Sciatic nerve (tissue), 2 donors: ENCODE data around the gene ATXN3. TPM values are rescaled to one million over a fixed set of nuclear protein-coding genes. Genes with fewer than 3 reads are reported as not detected.

Experiments
- ATAC-seq: fragments of 200-7000 bp; cut with Tn5 transposase; one replicate; pipeline ENCODE4 v1.9.1; 2020; ENCODE audit warnings: mild to moderate bottlenecking, moderate library complexity
- DNase-seq: peaks from one replicate; pipeline ENCODE4 v3.0.0-alpha.2; 2020; ENCODE audit warnings: low spot score
- intact Hi-C: fragments of 100-400 bp; cut with DNase I; formaldehyde crosslinking; loops from one replicate; pipeline ENCODE4 v1.14.2; 2022
- total RNA-seq: library from RNA; stranded (reverse); fragmentation: NEBNext Ultra II Directional; extraction: Animal tissue kit (Norgen Biotek cat#: 25700); gene quantifications from one replicate; pipeline ENCODE4 v1.2.1, GENCODE V29; 2021
- donor health status: DM: no; HTN: no; CAD: no.
- donor health status: DM: no; HTN: no; CAD: no.

ATXN3 gene
- total RNA-seq, 1 donor from 2014 or later: 65.6 TPM

DNA sequence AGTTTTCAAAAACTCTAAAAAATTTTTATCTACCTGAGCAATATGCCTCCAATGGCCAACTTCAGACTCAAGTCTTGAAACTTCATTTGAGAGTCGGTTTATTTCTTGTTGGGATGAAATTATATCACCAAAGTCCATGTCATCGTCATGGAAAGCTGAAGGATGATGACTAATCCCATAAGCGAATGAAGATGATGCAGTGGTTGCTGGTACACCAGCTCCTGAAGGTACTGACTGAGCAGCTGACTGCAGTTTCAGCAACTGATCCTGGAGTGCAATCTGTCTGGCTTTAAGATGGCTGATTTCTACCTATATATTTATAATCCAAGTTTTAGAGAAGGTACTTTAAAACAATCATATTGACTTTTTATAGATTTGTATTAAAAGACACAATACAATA, 84.9 kb downstream of the ATXN3 start:
- intact Hi-C loops: no loop called here
- no peak for ATAC-seq

DNA sequence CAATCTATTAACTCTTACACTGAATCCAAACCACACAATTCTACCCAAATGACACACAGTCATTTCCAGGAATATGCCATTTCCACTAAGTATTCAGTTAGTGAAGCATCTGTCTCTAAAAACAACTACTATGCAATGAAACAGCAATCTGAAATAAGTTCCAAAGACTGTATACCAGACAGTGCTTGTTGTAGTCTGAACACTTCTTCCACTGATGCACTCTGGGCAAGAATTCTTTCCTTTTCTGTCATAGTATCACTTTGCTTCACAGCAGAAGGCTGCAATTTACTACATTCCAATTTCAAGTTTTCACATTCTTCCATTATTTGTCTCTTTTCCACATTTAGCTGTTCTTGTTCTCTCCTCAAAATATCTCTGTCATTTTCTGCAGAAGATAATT, 92.3 kb downstream of the ATXN3 start:
- intact Hi-C loops: no loop called here
- no peak for DNase-seq
- no peak for ATAC-seq

More for the DNA sequence above, 84.9 kb downstream of the ATXN3 start:
- DNase-seq: no peak

DNA sequence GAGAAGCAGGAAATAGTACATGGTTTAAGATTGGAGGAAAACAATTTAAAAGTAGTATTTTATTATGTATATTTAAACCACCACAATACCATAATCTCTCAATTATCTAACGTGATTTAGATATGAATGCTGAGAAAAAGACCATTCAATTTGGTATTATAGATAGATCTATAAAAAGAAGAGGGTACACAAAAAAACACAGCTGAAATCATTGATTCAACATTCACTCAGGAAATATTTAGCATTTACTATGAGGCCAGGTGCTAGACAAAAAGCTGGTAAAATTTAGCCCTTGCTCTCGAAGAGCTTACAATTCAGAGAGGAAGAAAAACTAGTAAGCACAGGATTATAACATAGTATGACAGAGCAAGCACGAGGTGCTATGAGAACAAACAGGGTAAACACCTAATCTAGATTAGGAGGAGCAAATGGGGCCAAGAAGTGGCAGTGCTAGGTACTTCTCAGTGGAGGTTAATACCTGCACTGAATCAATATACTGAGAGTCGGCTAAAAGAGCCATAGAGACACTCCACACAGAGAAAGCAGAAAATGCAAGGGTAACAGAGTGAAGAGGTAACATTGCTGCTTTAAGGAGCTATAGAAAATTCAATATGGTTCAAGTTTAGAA, 94.1 kb downstream of the ATXN3 start:
- ATAC-seq: no peak

DNA sequence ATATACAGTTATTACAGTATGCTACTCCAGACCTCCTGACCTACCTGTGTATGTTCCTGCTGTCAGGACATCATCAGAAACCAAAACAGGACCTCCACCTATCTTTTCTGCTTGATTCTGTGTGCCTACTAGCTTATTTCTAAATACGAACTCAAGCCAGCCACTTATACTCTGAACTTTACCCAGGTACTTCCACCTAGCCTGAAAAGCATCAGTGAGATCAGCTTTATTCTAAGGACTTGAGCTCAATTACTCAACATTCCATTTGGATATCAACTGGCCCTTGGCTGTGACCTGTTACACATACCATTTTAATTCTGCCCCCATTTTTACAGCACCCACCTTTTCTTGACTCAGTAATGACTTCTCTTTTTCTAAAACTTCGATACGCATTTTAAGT, 95.7 kb downstream of the ATXN3 start:
- intact Hi-C loops: no loop called here
- DNase-seq (no peak), ATAC-seq (no peak)

More for the DNA sequence above, 94.1 kb downstream of the ATXN3 start:
- intact Hi-C loops: no loop called here
- DNase-seq: no peak

DNA sequence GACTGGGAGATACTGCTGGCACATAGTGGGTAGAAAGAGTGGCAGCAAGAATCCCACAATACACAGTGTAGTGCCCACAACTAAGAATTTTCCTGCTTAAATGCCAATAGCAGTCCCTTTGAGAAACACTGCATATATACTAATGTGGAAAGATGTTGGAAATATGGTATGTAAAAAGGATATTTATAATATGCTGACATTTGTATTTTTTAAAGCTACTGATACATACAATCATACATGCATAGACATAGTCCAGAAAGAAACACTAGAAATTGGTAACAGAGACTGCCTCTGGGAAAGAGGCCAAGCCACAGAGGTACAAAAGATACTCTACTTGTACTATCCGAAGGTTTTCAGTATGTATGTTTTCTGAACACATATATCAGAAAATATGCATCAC, 96.8 kb downstream of the ATXN3 start:
- no peak for ATAC-seq
- intact Hi-C loops: no loop called here
- DNase-seq: no peak

Other genes starting within 250 kb of the ATXN3 start
- gene TC2N, start 239.0 kb downstream of the ATXN3 start, total RNA-seq: 13.2 TPM
- gene FBLN5, start 158.9 kb downstream of the ATXN3 start, total RNA-seq: 172 TPM
- 80.5 TPM for gene TRIP11, start 66.5 kb downstream of the ATXN3 start, total RNA-seq
- 84.9 TPM for gene NDUFB1, start 15.1 kb upstream of the ATXN3 start, total RNA-seq
- 43.0 TPM for gene CPSF2, start 15.4 kb upstream of the ATXN3 start, total RNA-seq
- 3.6 TPM for gene SLC24A4, start 216.6 kb upstream of the ATXN3 start, total RNA-seq